ENCODE measurements around the gene COMP. TPM values are rescaled to one million over a fixed set of nuclear protein-coding genes. Genes with fewer than 3 reads are reported as not detected.

Gene COMP
- total RNA-seq, 2 donors from 2014 or later = 0.09 to 2.0 TPM

DNA sequence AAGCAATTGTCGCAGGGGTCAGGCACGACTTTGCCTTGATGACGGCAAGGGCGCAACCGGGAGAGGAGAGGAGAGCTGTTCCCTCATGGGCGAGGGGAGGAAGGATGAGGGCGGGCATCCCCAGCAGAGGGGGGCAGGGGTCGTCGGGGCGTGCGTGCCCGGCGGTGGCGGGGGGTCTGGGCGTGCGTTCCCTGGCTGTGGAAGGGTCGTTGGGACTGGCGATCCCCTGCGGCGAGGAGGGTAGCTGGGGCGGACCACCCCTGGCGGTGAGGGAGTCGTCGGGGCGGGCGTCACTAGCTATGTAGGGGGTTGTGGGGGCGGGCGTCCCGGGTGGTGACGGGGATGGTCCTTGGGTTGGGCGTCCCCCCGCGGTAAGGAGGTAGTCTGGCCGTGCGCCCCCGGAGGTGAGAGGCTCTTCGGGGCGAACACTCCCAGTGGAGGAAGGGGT is 1.7 kb downstream of the COMP start:
- H3K36me3 ChIP-seq = no peaks in the 10 kb centered on the region
- peak overlapping the region in 1 of 2 donors; percentile 8 for H3K4me3 ChIP-seq
- TF ChIP-seq POLR2AphosphoS5 (IDR thresholded peaks at IDR 0.05) (no peak), POLR2A (IDR thresholded peaks at IDR 0.05) (no peak)
- TF ChIP-seq, protein P1, sequence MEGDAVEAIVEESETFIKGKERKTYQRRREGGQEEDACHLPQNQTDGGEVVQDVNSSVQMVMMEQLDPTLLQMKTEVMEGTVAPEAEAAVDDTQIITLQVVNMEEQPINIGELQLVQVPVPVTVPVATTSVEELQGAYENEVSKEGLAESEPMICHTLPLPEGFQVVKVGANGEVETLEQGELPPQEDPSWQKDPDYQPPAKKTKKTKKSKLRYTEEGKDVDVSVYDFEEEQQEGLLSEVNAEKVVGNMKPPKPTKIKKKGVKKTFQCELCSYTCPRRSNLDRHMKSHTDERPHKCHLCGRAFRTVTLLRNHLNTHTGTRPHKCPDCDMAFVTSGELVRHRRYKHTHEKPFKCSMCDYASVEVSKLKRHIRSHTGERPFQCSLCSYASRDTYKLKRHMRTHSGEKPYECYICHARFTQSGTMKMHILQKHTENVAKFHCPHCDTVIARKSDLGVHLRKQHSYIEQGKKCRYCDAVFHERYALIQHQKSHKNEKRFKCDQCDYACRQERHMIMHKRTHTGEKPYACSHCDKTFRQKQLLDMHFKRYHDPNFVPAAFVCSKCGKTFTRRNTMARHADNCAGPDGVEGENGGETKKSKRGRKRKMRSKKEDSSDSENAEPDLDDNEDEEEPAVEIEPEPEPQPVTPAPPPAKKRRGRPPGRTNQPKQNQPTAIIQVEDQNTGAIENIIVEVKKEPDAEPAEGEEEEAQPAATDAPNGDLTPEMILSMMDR (IDR thresholded peaks at IDR 0.05) = no peak
- intact Hi-C loops (cut with DNase I) = no loop called here
- H3K27me3 ChIP-seq (replicated peaks; ENCODE audit: insufficient read depth) = peaks cover 32% of the 10 kb centered on the region
- DNase-seq (ENCODE audit: low spot score) = no peak
- WGBS = 4% methylated on average over 34 of the region's 38 CpGs
- no peaks in the 10 kb centered on the region for H3K9me3 ChIP-seq
- no peaks in the 10 kb centered on the region for H3K4me1 ChIP-seq (replicated peaks)
- H3K27ac ChIP-seq = no peak overlapping the region

DNA sequence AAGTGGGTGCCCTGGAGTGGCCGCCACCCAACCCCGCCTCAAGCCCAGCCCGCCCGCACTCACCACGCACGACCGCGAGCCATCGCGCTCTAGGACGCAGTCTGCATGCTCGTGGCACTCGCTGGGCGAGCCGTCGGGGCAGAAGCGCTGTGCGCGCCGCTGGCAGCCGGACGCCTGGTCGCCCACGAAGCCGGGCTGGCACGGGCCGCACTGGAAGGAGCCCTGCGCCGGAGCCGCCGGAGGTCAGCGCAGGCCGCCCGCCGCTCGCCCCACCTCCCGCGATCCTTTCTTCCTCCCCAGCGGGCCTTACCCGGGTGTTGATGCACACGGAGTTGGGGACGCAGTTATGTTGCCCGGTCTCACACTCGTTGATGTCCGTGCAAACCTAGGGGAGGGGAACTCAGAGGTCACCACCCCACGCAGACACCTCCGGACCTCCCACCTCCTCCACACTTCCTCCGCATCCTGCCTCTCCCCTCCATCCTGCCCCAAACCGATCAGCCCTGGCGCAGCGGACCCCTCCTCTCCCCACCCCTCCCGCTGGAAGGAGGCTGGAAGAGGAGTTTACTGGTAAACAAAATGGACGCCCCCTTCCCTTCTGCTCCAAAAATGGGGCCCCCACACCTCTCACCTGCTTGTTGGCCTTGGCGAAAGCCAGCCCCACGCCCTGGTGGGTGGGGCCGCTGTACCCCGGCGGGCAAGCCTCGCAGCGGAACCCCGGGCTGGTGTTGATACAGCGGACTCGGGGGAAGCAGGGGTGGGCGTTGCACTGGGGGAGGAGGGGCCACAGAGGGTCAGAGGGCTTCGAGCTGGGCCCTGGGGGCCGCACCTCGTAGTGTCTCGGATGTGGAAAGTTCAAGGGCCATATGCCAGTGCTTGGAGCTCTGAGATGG is 2.3 kb downstream of the COMP start:
- intact Hi-C loops (cut with DNase I) = no loop called here
- TF ChIP-seq, protein P1 (IDR thresholded peaks at IDR 0.05) = no peak
- TF ChIP-seq POLR2AphosphoS5 (IDR thresholded peaks at IDR 0.05) = no peak
- TF ChIP-seq POLR2A (IDR thresholded peaks at IDR 0.05) = no peak
- H3K4me1 ChIP-seq (replicated peaks) = no peaks in the 10 kb centered on the region
- no peak overlapping the region for H3K27ac ChIP-seq
- 2% methylated on average over 54 of the region's 68 CpGs for WGBS
- H3K36me3 ChIP-seq = no peaks in the 10 kb centered on the region
- no peaks in the 10 kb centered on the region for H3K9me3 ChIP-seq
- DNase-seq (ENCODE audit: low spot score) = no peak
- H3K4me3 ChIP-seq = no peak overlapping the region
- H3K27me3 ChIP-seq (replicated peaks; ENCODE audit: insufficient read depth) = peaks cover 32% of the 10 kb centered on the region

DNA sequence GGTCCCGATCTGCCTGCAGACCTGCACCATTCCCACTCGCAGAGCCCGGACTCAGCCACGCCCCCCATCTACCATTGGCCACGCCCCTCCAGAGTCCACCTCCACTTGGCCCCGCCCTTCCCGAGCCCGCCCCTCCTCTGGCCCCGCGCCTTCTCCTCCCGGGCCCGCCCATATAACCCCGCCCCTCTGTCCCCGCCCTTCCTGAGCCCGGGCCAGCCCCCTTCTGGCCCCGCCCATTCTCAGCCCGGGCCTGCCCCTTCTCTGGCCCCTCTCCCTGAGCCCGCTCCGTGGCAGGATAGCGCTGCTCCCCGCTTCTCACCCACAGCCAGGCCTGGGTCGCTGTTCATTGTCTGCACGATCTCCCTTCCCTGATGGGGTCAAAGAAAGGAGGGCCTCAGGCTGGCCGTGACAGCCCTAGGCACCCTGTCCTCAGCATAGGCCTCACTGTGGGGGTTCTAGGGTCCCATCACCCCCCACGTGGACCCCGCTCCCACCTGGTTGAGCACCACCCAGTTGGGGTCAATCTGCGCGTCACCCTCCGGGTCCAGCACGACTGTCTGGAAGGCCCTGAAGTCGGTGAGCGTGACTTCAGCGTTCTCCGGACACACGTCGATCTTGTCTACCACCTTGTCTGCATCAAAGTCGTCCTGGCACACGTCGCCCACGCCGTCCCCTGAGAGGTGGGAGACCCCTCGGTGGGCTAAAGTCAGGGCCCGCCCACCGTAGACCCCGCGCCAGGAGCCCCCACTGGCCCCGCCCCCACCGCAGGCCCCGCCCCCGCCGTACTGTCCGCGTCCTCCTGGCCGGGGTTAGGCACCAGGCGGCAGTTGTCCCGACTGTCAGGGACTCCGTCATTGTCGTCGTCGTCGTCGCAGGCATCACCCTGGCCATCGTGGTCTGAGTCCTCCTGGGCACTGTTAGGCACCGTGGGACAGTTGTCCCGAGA is 5.7 kb downstream of the COMP start:
- TF ChIP-seq POLR2A (IDR thresholded peaks at IDR 0.05) (no peak), POLR2AphosphoS5 (IDR thresholded peaks at IDR 0.05) (no peak)
- TF ChIP-seq, protein P1 (IDR thresholded peaks at IDR 0.05) = no peak
- Histone ChIP-seq H3K27me3 (replicated peaks; ENCODE audit: insufficient read depth) (peaks cover 27% of the 10 kb centered on the region), H3K4me1 (replicated peaks) (no peaks in the 10 kb centered on the region), H3K27ac (no peak overlapping the region), H3K9me3 (no peaks in the 10 kb centered on the region), H3K36me3 (no peaks in the 10 kb centered on the region), H3K4me3 (no peak overlapping the region)
- DNase-seq (ENCODE audit: low spot score) = peak; percentile 40
- intact Hi-C loops (cut with DNase I) = no loop called here
- 14% methylated on average over 46 of the region's 65 CpGs for WGBS

DNA sequence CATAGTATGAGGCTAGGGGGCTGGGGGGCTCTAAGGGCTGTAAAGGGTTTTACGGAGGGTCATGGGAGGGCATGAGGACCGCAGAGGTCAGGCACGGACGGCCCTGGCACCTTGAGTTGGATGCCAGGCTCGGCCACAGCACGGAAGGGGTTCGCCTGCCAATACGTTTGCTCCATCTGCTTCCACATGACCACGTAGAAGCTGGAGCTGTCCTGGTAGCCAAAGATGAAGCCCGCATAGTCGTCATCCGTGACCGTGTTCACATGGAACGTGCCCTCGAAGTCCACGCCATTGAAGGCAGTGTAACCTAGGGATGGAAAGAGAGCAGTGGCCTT is 6.4 kb downstream of the COMP start:
- Histone ChIP-seq H3K4me3 (no peak overlapping the region), H3K4me1 (replicated peaks) (no peaks in the 10 kb centered on the region), H3K27ac (no peak overlapping the region), H3K27me3 (replicated peaks; ENCODE audit: insufficient read depth) (peaks cover 20% of the 10 kb centered on the region), H3K36me3 (no peaks in the 10 kb centered on the region), H3K9me3 (no peaks in the 10 kb centered on the region)
- 76% methylated on average over 16 of the region's 16 CpGs for WGBS
- intact Hi-C loops (cut with DNase I) = no loop called here
- no peak for TF ChIP-seq POLR2A (IDR thresholded peaks at IDR 0.05)
- no peak for TF ChIP-seq POLR2AphosphoS5 (IDR thresholded peaks at IDR 0.05)
- TF ChIP-seq, protein P1 (IDR thresholded peaks at IDR 0.05) = no peak
- no peak for DNase-seq (ENCODE audit: low spot score)
